Neuronal stem cell (in vitro differentiated cells): ENCODE data around the gene ANKRD45.
"Not testable (repeated sequence)": the region's sequence is repeated elsewhere in the genome, so short reads cannot be mapped to it uniquely, and the experiment has no call there.

Source experiments
- DNase-seq: peaks from one replicate; pipeline ENCODE4 v3.0.0-alpha.2; 2013; ENCODE audit warnings: low spot score
- H2AFZ ChIP-seq: one replicate; pipeline ENCODE4 v1.6.1; 2013; ENCODE audit warnings: mild to moderate bottlenecking, low read length, inconsistent platforms
- H2AK5ac ChIP-seq: 2 replicates; pipeline ENCODE4 v1.6.1; 2013; ENCODE audit warnings: low read depth, mild to moderate bottlenecking, inconsistent platforms, low read length, moderate library complexity, mixed read lengths
- H2BK120ac ChIP-seq: 2 replicates; pipeline ENCODE4 v1.6.1; 2013; ENCODE audit warnings: low read depth, mild to moderate bottlenecking, inconsistent platforms, low read length, moderate library complexity, mixed read lengths
- H2BK12ac ChIP-seq: one replicate; pipeline ENCODE4 v1.6.1; 2013; ENCODE audit warnings: low read length, inconsistent platforms
- H2BK15ac ChIP-seq: 2 replicates; pipeline ENCODE4 v1.6.1; 2013; ENCODE audit warnings: mild to moderate bottlenecking, low read length, inconsistent platforms, mixed read lengths
- H2BK5ac ChIP-seq: one replicate; pipeline ENCODE4 v1.6.1; 2013; ENCODE audit warnings: inconsistent platforms, mild to moderate bottlenecking, low read length, moderate library complexity
- H3K14ac ChIP-seq: one replicate; pipeline ENCODE4 v1.6.1; 2013; ENCODE audit warnings: low read length, inconsistent platforms
- H3K18ac ChIP-seq: 2 replicates; pipeline ENCODE4 v1.6.1; 2013; ENCODE audit warnings: low read length, inconsistent platforms
- H3K23ac ChIP-seq: 2 replicates; pipeline ENCODE4 v1.6.1; 2013; ENCODE audit warnings: low read depth, mild to moderate bottlenecking, mixed read lengths, low read length, inconsistent platforms; ENCODE audit not compliant: poor library complexity
- H3K27ac ChIP-seq: replicated peaks from 3 replicates; pipeline ENCODE4 v1.5.1; 2013; ENCODE audit warnings: low read length, inconsistent platforms
- H3K27me3 ChIP-seq, 3 experiments: 2 replicates each; pipeline ENCODE4 v1.6.1; 2013; ENCODE audit warnings: low read length in 3 of 3, mild to moderate bottlenecking in 2 of 3, inconsistent platforms in 1 of 3, low read depth in 1 of 3, mixed read lengths in 1 of 3, moderate library complexity in 1 of 3; ENCODE audit not compliant: control insufficient read depth in 3 of 3, insufficient read depth in 3 of 3
- H3K36me3 ChIP-seq, 2 donors: replicated peaks in 1 of 2; 2 replicates each; pipeline ENCODE4 v1.6.1; 2013; ENCODE audit warnings: low read length in 2 of 2; ENCODE audit not compliant: control insufficient read depth in 2 of 2, insufficient read depth in 2 of 2
- H3K4ac ChIP-seq: 2 replicates; pipeline ENCODE4 v1.6.1; 2013; ENCODE audit warnings: inconsistent platforms, mild to moderate bottlenecking, low read length, moderate library complexity
- H3K4me1 ChIP-seq, 2 donors: 1 replicate in 1 of 2; 2 replicates in 1 of 2; pipeline ENCODE4 v1.6.1; 2013; ENCODE audit warnings: low read length in 2 of 2, low read depth in 1 of 2; ENCODE audit not compliant: control insufficient read depth in 2 of 2, insufficient read depth in 1 of 2
- H3K4me2 ChIP-seq: one replicate; pipeline ENCODE4 v1.6.1; 2013; ENCODE audit warnings: mild to moderate bottlenecking, low read length, inconsistent platforms; ENCODE audit not compliant: insufficient read depth, poor library complexity, severe bottlenecking
- H3K4me3 ChIP-seq, 2 donors: 2 replicates each; pipeline ENCODE4 v1.5.1; 2013; ENCODE audit warnings: low read length in 2 of 2, mild to moderate bottlenecking in 2 of 2, inconsistent platforms in 1 of 2, moderate library complexity in 1 of 2
- H3K79me1 ChIP-seq: one replicate; pipeline ENCODE4 v1.6.1; 2013; ENCODE audit warnings: low read depth, mild to moderate bottlenecking, inconsistent platforms, low read length, moderate library complexity
- H3K9ac ChIP-seq: one replicate; pipeline ENCODE4 v1.6.1; 2013; ENCODE audit warnings: mild to moderate bottlenecking, low read depth, low read length, inconsistent platforms; ENCODE audit not compliant: poor library complexity
- H3K9me3 ChIP-seq, 2 donors: replicated peaks in 1 of 2; 2 replicates each; pipeline versions ENCODE3 to v1.6.1; 2013; ENCODE audit warnings: low read length in 2 of 2, mild to moderate bottlenecking in 2 of 2, inconsistent platforms in 1 of 2, low read depth in 1 of 2, mixed read lengths in 1 of 2, moderate library complexity in 1 of 2; ENCODE audit not compliant: control insufficient read depth in 2 of 2, insufficient read depth in 1 of 2
- H4K8ac ChIP-seq: one replicate; pipeline ENCODE4 v1.6.1; 2013; ENCODE audit warnings: low read depth, mild to moderate bottlenecking, inconsistent platforms, low read length, moderate library complexity
- H4K91ac ChIP-seq: one replicate; pipeline ENCODE4 v1.6.1; 2013; ENCODE audit warnings: low read length, low read depth, mild to moderate bottlenecking, inconsistent platforms; ENCODE audit not compliant: poor library complexity
- WGBS, 2 donors: extraction: QIAGEN DNeasy Blood & Tissue Kit; methylation state at CpG; one replicate each; pipeline ENCODE4 v1.1.7; 2013; ENCODE audit warnings: missing lambda C conversion rate in 2 of 2, mixed read lengths in 1 of 2; ENCODE audit not compliant: insufficient read length in 2 of 2, insufficient replicate concordance in 1 of 2; ENCODE audit errors: extremely low coverage in 2 of 2; 5-methylcytosine and 5-hydroxymethylcytosine counted together

ANKRD45 gene

GRCh38 chr1:173639102-173639501 lies 30.5 kb downstream of the ANKRD45 start:
- Histone ChIP-seq H3K4me1 (no peaks in the 10 kb centered on the region), H2AFZ (no peak overlapping the region), H3K23ac (no peak overlapping the region), H2BK15ac (no peak overlapping the region), H3K18ac (no peak overlapping the region), H4K8ac (no peak overlapping the region), H3K27me3 (no peaks in the 10 kb centered on the region), H3K4me2 (no peak overlapping the region), H2BK120ac (no peak overlapping the region), H3K36me3 (peaks cover 0 to 5% of the 10 kb centered on the region in 2 donors), H3K4ac (no peak overlapping the region), H3K79me1 (no peaks in the 10 kb centered on the region), H3K9ac (no peak overlapping the region), H2BK12ac (no peak overlapping the region), H3K9me3 (peaks cover 8 to 39% of the 10 kb centered on the region in 2 donors), H3K27ac (no peak overlapping the region), H3K14ac (no peak overlapping the region), H2BK5ac (no peak overlapping the region), H2AK5ac (no peak overlapping the region), H3K4me3 (no peak overlapping the region), H4K91ac (no peak overlapping the region)
- DNase-seq: no peak
- no CpG with 5 or more reads among the region's 2 CpGs for WGBS, 2 donors

GRCh38 chr1:173638043-173639021 lies 31.3 kb downstream of the ANKRD45 start:
- Histone ChIP-seq H3K4me1 (no peaks in the 10 kb centered on the region), H3K18ac (no peak overlapping the region), H3K9ac (no peak overlapping the region), H2AK5ac (no peak overlapping the region), H3K36me3 (peaks cover 0 to 5% of the 10 kb centered on the region in 2 donors), H2BK5ac (no peak overlapping the region), H3K23ac (no peak overlapping the region), H2BK12ac (no peak overlapping the region), H3K4ac (no peak overlapping the region), H3K14ac (no peak overlapping the region), H2BK15ac (no peak overlapping the region), H3K27ac (no peak overlapping the region), H4K91ac (no peak overlapping the region), H3K27me3 (no peaks in the 10 kb centered on the region), H3K79me1 (no peaks in the 10 kb centered on the region), H3K9me3 (peaks cover 8 to 32% of the 10 kb centered on the region in 2 donors), H2AFZ (no peak overlapping the region), H2BK120ac (no peak overlapping the region), H4K8ac (no peak overlapping the region), H3K4me3 (peak overlapping the region; percentile 7 to 50), H3K4me2 (no peak overlapping the region)
- no CpG with 5 or more reads among the region's 12 CpGs for WGBS, 2 donors
- DNase-seq: no peak

GRCh38 chr1:173637236-173638042 lies 32.2 kb downstream of the ANKRD45 start:
- peak overlapping the region; percentile 7 to 50 for H3K4me3 ChIP-seq
- not testable (repeated sequence) for H3K23ac ChIP-seq, H2BK15ac ChIP-seq, H3K27me3 ChIP-seq, H3K79me1 ChIP-seq, DNase-seq, H4K8ac ChIP-seq, H3K18ac ChIP-seq, H2AK5ac ChIP-seq, H2BK120ac ChIP-seq, H3K4me2 ChIP-seq, H2BK12ac ChIP-seq, H2AFZ ChIP-seq, H3K36me3 ChIP-seq, H3K27ac ChIP-seq, H3K9ac ChIP-seq, H3K14ac ChIP-seq, H3K4ac ChIP-seq, H4K91ac ChIP-seq, H2BK5ac ChIP-seq, H3K4me1 ChIP-seq
- peaks cover 8 to 26% of the 10 kb centered on the region in 2 donors for H3K9me3 ChIP-seq
- no CpG with 5 or more reads among the region's 6 CpGs for WGBS, 2 donors

- no peak within 1 kb of the TSS for H3K18ac ChIP-seq
- H3K79me1 ChIP-seq: no peaks in the 10 kb centered on the region
- H3K14ac ChIP-seq: no peak within 1 kb of the TSS
- no peak within 1 kb of the TSS for H3K23ac ChIP-seq
- H3K9me3 ChIP-seq: peaks cover 5 to 14% of the 10 kb centered on the region in 2 donors
- no peak within 1 kb of the TSS for H2BK15ac ChIP-seq
- DNase-seq: no peak
- peaks cover 0 to 3% of the 10 kb centered on the region in 2 donors for H3K36me3 ChIP-seq
- no peak within 1 kb of the TSS for H2BK5ac ChIP-seq
- no peaks in the 10 kb centered on the region for H3K27me3 ChIP-seq
- no peaks in the 10 kb centered on the region for H3K4me1 ChIP-seq
- no CpG with 5 or more reads among the region's 1 CpG for WGBS, 2 donors
- no peak within 1 kb of the TSS for H3K4me2 ChIP-seq
- no peak within 1 kb of the TSS for H3K4me3 ChIP-seq
- no peak within 1 kb of the TSS for H2AFZ ChIP-seq
- no peak within 1 kb of the TSS for H2BK120ac ChIP-seq
- H2AK5ac ChIP-seq: no peak within 1 kb of the TSS
- H3K9ac ChIP-seq: no peak within 1 kb of the TSS
- no peak within 1 kb of the TSS for H2BK12ac ChIP-seq
- H4K91ac ChIP-seq: no peak within 1 kb of the TSS
- no peak within 1 kb of the TSS for H3K27ac ChIP-seq
- H4K8ac ChIP-seq: no peak within 1 kb of the TSS
- H3K4ac ChIP-seq: no peak within 1 kb of the TSS
These were observed 34.5 kb downstream of the ANKRD45 start, which contains the start of gene TEX50 for GRCh38 chr1:173635116-173635515. TSS of gene TEX50 (plus strand) at chr1:173635338. CDS start at chr1:173635522, 184 bp downstream.
